Measurements from ENCODE around the gene ZNF426. TPM values are rescaled to one million over a fixed set of nuclear protein-coding genes. Genes with fewer than 3 reads are reported as not detected.
"Not testable (repeated sequence)": the region's sequence is repeated elsewhere in the genome, so short reads cannot be mapped to it uniquely, and the experiment has no call there.

The ZNF426 gene
- total RNA-seq (10 to 100 TPM in 1 of 5 donors, 1 to 10 TPM in 4; 1.4 to 22.2 (median 5.8) TPM), polyA plus RNA-seq (1 to 10 TPM; 2.0 to 3.2 (median 2.3) TPM)
- long read RNA-seq, donor 1: 0 reads
- long read RNA-seq, donor 2, partial matches to known transcripts: 0 of 2 reads
- long read RNA-seq, donor 2, other reads (novel, unspliced or antisense): 0 of 2 reads
- long read RNA-seq, donor 3: 0 reads
- long read RNA-seq, donor 4: 0 reads
- long read RNA-seq, donor 5: 0 reads
- long read RNA-seq, donor 6, full-length matches to known transcripts: 1 of 1 reads
- long read RNA-seq, donor 6, partial matches to known transcripts: 0 of 1 reads
- long read RNA-seq, donor 6, other reads (novel, unspliced or antisense): 0 of 1 reads
- long read RNA-seq, donor 7, full-length matches to known transcripts: 1 of 1 reads
- long read RNA-seq, donor 7, partial matches to known transcripts: 0 of 1 reads
- long read RNA-seq, donor 7, other reads (novel, unspliced or antisense): 0 of 1 reads
- long read RNA-seq, donor 8, full-length matches to known transcripts: 1 of 1 reads
- long read RNA-seq, donor 8, partial matches to known transcripts: 0 of 1 reads
- long read RNA-seq, donor 8, other reads (novel, unspliced or antisense): 0 of 1 reads
- long read RNA-seq, donor 9: 0 reads
- long read RNA-seq, donor 10: 0 reads

DNA sequence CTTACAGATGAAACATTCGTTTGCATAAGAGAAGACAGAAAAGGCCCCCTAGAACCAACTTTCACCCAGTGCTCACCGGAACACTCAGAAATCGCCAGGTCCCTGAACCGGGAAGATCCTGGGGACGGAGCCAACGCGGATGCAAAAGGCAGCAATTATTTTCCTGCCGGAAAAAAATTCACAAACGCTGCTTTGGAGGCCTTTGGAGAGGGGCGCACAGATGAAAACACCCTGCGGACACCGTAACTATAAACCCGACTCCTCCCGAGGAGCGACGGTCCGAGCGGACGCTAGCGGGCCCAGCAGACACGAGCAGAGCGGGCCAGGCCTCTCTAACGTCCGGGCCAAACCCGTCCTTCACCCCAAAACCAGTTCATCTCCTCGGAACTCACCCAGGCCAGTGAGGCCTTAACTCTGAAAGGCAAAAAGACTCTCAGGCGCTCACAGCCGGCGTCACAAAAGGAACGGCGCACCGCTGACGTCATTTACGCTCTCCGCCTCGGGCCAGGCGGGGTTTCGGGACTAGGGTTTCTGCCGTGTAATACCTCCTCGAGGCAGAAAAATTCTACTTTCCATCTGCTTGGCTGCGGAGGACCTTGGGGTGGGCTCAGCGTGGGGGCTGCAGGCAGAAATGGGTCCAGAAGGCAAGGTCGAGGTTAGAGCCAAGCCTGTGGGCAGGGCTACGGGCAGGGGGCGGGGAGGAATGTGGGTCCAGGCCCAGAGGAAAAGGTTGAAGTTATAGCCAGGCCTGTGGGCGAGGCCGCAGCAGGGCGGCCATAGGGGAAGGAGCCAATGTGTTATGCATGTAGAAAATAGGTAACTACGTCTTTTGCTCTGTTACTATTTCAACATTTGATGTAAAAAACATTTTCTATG lies at the start of gene ZNF426:
TSS of gene ZNF426 (minus strand) at position 463 of the 876 bp plus-strand sequence. CDS start 2,413 bp downstream, outside the sequence.
- intact Hi-C loops (cut with DNase I; ENCODE audit: low total_unique reads): no loop called here
- H3K36me3 ChIP-seq: peaks cover 29 to 35% (median 34%) of the 10 kb centered on the region in 4 donors
- peaks cover 0 to 25% (median 10%) of the 10 kb centered on the region in 4 donors for H3K4me1 ChIP-seq
- peak within 1 kb of the TSS; percentile 85 to 91 (median 90) for H3K27ac ChIP-seq
- peaks cover 14 to 64% (median 36%) of the 10 kb centered on the region in 4 donors for H3K9me3 ChIP-seq
- TF ChIP-seq EP300 (IDR thresholded peaks at IDR 0.05): no peak
- no peak for TF ChIP-seq POLR2A (IDR thresholded peaks at IDR 0.05)
- peak; percentile 58 to 80 (median 61) for TF ChIP-seq POLR2AphosphoS5 (IDR thresholded peaks at IDR 0.05)
- no peak for TF ChIP-seq CTCF (IDR thresholded peaks at IDR 0.05)
- H3K4me3 ChIP-seq: peak within 1 kb of the TSS; percentile 57 to 77 (median 66)
- no peaks in the 10 kb centered on the region for H3K27me3 ChIP-seq
- DNase-seq: peak; percentile 85 to 97
- WGBS, 5 donors: 1 to 3% (median 2%) methylated on average over 31 to 49 of the region's 49 CpGs

DNA sequence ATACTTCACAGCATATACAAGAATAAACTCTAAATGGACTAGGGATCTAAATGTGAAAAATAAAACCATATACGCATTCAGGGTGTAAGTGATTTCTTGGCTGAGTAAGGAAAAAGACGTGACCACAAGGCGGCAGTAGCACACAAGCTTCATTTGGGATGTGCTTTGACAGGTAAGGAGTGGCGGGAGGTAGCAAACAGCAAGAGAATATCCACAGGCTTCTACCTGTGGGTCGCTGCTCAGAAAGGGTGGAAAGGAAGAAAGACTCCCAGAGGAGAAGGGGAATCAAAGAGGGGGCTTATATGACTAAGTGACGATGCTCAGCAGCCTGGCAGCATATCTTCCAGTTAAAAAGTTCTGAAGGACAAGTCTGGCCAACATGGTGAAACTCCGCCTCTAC lies 48.3 kb upstream of the ZNF426 start:
- 14 to 18% (median 15%) methylated on average over 7 of the region's 7 CpGs for WGBS, 5 donors
- peaks cover 0 to 29% (median 0%) of the 10 kb centered on the region in 3 donors for H3K27me3 ChIP-seq
- no peak overlapping the region for H3K27ac ChIP-seq
- TF ChIP-seq CTCF (IDR thresholded peaks at IDR 0.05) (peak in 5 of 7 experiments; percentile 14 to 56 (median 54)), EP300 (IDR thresholded peaks at IDR 0.05) (no peak), POLR2AphosphoS5 (IDR thresholded peaks at IDR 0.05) (no peak), POLR2A (IDR thresholded peaks at IDR 0.05) (no peak)
- no peak overlapping the region for H3K4me3 ChIP-seq
- intact Hi-C loops (cut with DNase I; ENCODE audit: low total_unique reads): loop anchor here (10.0 kb wide), 1 partner anchor 208 kb away; no protein-coding TSS in a partner anchor
- H3K9me3 ChIP-seq: no peaks in the 10 kb centered on the region
- peak; percentile 80 to 88 for DNase-seq
- H3K4me1 ChIP-seq: peaks cover 7 to 25% (median 19%) of the 10 kb centered on the region in 4 donors
- peaks cover 0 to 5% (median 4%) of the 10 kb centered on the region in 4 donors for H3K36me3 ChIP-seq

- Histone ChIP-seq H3K4me1 (peaks cover 8 to 28% (median 19%) of the 10 kb centered on the region in 4 donors), H3K4me3 (peak within 1 kb of the TSS; percentile 68 to 90 (median 80)), H3K9me3 (peaks cover 0 to 22% (median 12%) of the 10 kb centered on the region in 4 donors), H3K36me3 (peaks cover 6 to 30% (median 22%) of the 10 kb centered on the region in 4 donors), H3K27ac (peak within 1 kb of the TSS; percentile 88 to 96 (median 93)), H3K27me3 (peaks cover 0 to 13% (median 0%) of the 10 kb centered on the region in 3 donors)
- intact Hi-C loops (cut with DNase I; ENCODE audit: low total_unique reads): loop anchor here (10.0 kb wide), 1 partner anchor 211 kb away; no protein-coding TSS in a partner anchor
- TF ChIP-seq EP300 (IDR thresholded peaks at IDR 0.05): peak; percentile 24
- peak; percentile 47 to 80 (median 70) for TF ChIP-seq POLR2AphosphoS5 (IDR thresholded peaks at IDR 0.05)
- no peak for TF ChIP-seq POLR2A (IDR thresholded peaks at IDR 0.05)
- TF ChIP-seq CTCF (IDR thresholded peaks at IDR 0.05): peak in 1 of 7 experiments; percentile 14
- DNase-seq: peak; percentile 85 to 96
- WGBS, 5 donors: 0 to 1% (median 0%) methylated on average over 17 to 51 of the region's 51 CpGs
These were observed 45.8 kb upstream of the ZNF426 start, which contains the start of gene ZNF121 for GRCh38 chr19:9584073-9584833. ZNF121 (minus strand) TSS chr19:9584504; CDS start chr19:9568097, 16,407 bp downstream.

DNA sequence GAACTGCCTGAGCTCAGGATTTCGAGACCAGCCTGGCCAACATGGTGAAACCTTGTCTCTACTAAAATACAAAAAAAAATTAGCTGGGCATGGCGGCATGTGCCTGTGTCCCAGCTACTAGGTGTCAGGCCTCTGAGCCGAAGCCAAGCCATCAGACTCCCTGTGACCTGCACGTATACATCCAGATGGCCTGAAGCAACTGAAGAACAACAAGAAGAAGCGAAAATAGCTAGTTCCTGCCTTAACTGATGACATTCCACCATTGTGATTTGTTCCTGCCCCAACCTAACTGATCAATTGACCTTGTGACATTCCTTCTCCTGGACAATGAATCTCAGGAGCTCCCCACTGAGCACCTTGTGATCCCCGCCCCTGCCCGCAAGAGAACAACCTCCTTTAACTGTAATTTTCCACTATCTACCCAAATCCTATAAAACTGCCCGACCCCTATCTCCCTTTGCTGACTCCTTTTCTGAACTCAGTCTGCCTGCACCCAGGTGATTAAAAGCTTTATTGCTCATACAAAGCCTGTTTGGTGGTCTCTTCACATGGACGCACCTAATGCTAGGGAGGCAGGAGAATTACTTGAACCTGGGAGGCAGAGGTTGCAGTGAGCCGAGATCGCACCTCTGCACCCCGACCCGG lies 43.8 kb upstream of the ZNF426 start:
- intact Hi-C loops (cut with DNase I; ENCODE audit: low total_unique reads): loop anchor here (10.0 kb wide), 1 partner anchor 213 kb away; no protein-coding TSS in a partner anchor
- 84 to 92% (median 88%) methylated on average over 13 of the region's 13 CpGs for WGBS, 5 donors
- not testable (repeated sequence) for H3K27me3 ChIP-seq, DNase-seq, H3K27ac ChIP-seq
- Histone ChIP-seq H3K4me1 (peaks cover 8 to 28% (median 19%) of the 10 kb centered on the region in 4 donors), H3K36me3 (peaks cover 9 to 49% (median 39%) of the 10 kb centered on the region in 4 donors), H3K9me3 (peaks cover 9 to 41% (median 25%) of the 10 kb centered on the region in 4 donors), H3K4me3 (peak overlapping the region in 2 of 4 donors; percentile 9 to 90)
